DMS153 (cell line): ENCODE measurements around the gene GTPBP3.

ENCODE experiments used
- DNase-seq: peaks from one replicate; lab custom pipeline; 2025; lab: John Stamatoyannopoulos, UW

GTPBP3 gene

GRCh38 chr19:17327654-17328516 lies 9.5 kb upstream of the GTPBP3 start:
- peak; percentile 88 for DNase-seq

GRCh38 chr19:17328517-17329365 lies 8.6 kb upstream of the GTPBP3 start:
- DNase-seq, result no peak

GRCh38 chr19:17329366-17330261 lies 7.7 kb upstream of the GTPBP3 start:
- no peak for DNase-seq

- no peak for DNase-seq
These were observed 6.9 kb upstream of the GTPBP3 start for GRCh38 chr19:17330262-17331044.

GRCh38 chr19:17331045-17331558 lies 6.3 kb upstream of the GTPBP3 start:
- DNase-seq, result no peak

- DNase-seq, result no peak
These were observed 5.0 kb upstream of the GTPBP3 start for GRCh38 chr19:17332360-17332676.

GRCh38 chr19:17332677-17333581 lies 4.4 kb upstream of the GTPBP3 start:
- peak; percentile 61 for DNase-seq

GRCh38 chr19:17333611-17334413 lies 3.5 kb upstream of the GTPBP3 start:
- DNase-seq, result no peak

- DNase-seq, result peak; percentile 94
These were observed 2.6 kb upstream of the GTPBP3 start, which contains the start of gene ANO8 for GRCh38 chr19:17334414-17335409. TSS of gene ANO8 (minus strand) at chr19:17334855. CDS start at chr19:17334670, 185 bp downstream.

GRCh38 chr19:17335575-17335974 lies 1.8 kb upstream of the GTPBP3 start:
- DNase-seq, result no peak

- no peak for DNase-seq
These were observed 501 bp downstream of the GTPBP3 start for GRCh38 chr19:17337675-17338432.

GRCh38 chr19:17338433-17339078 lies 1.2 kb downstream of the GTPBP3 start:
- DNase-seq, result no peak

- no peak for DNase-seq
These were observed 1.9 kb downstream of the GTPBP3 start for GRCh38 chr19:17339088-17339741.

GRCh38 chr19:17340302-17340870 lies 3.0 kb downstream of the GTPBP3 start:
- no peak for DNase-seq

GRCh38 chr19:17340871-17341357 lies 3.6 kb downstream of the GTPBP3 start:
- no peak for DNase-seq
